ENCODE results near the gene ZNF534.

Gene ZNF534

GRCh38 chr19:52428937-52429336 lies at the start of gene ZNF534:
Gene ZNF534 (plus strand): TSS chr19:52429148. CDS start chr19:52431475, 2,327 bp downstream.
- H3K27me3 ChIP-seq (ENCODE audit: control insufficient read depth, insufficient read depth, low read length): no peaks in the 10 kb centered on the region
- no peak within 1 kb of the TSS for H3K27ac ChIP-seq
- no peaks in the 10 kb centered on the region for H3K79me2 ChIP-seq
- H3K4me2 ChIP-seq (ENCODE audit: low read length): no peak within 1 kb of the TSS
- H2AFZ ChIP-seq: no peak within 1 kb of the TSS
- no peak within 1 kb of the TSS for H3K9ac ChIP-seq
- H3K9me3 ChIP-seq (ENCODE audit: control insufficient read depth, low read length): no peaks in the 10 kb centered on the region
- H3K4me1 ChIP-seq: no peaks in the 10 kb centered on the region
- no peaks in the 10 kb centered on the region for H3K36me3 ChIP-seq (ENCODE audit: control insufficient read depth, insufficient read depth, low read length)
- no peak for TF ChIP-seq CTCF (IDR thresholded peaks at IDR 0.05)
- H3K4me3 ChIP-seq (ENCODE audit: low read depth, low read length): no peak within 1 kb of the TSS

- no peak overlapping the region for H3K9ac ChIP-seq
- TF ChIP-seq CTCF (IDR thresholded peaks at IDR 0.05): no peak
- no peaks in the 10 kb centered on the region for H3K79me2 ChIP-seq
- H3K27ac ChIP-seq: no peak overlapping the region
- no peak overlapping the region for H2AFZ ChIP-seq
- H3K4me2 ChIP-seq (ENCODE audit: low read length): no peak overlapping the region
- no peaks in the 10 kb centered on the region for H3K4me1 ChIP-seq
- H3K4me3 ChIP-seq (ENCODE audit: low read depth, low read length): no peak overlapping the region
- no peaks in the 10 kb centered on the region for H3K27me3 ChIP-seq (ENCODE audit: control insufficient read depth, insufficient read depth, low read length)
- H3K9me3 ChIP-seq (ENCODE audit: control insufficient read depth, low read length): no peaks in the 10 kb centered on the region
- H3K36me3 ChIP-seq (ENCODE audit: control insufficient read depth, insufficient read depth, low read length): no peaks in the 10 kb centered on the region
Measured at GRCh38 chr19:52391135-52391534, 37.8 kb upstream of the ZNF534 start.

GRCh38 chr19:52397310-52398080 lies 31.5 kb upstream of the ZNF534 start, which contains the start of gene ZNF528:
Gene ZNF528 (plus strand): TSS chr19:52397849. CDS start chr19:52402014, 4,165 bp downstream.
- H3K27me3 ChIP-seq (ENCODE audit: control insufficient read depth, insufficient read depth, low read length): no peaks in the 10 kb centered on the region
- peak within 1 kb of the TSS; percentile 56 for H3K9ac ChIP-seq
- peak within 1 kb of the TSS; percentile 74 for H3K27ac ChIP-seq
- peak within 1 kb of the TSS; percentile 97 for H2AFZ ChIP-seq
- TF ChIP-seq CTCF (IDR thresholded peaks at IDR 0.05): no peak
- peaks cover 3% of the 10 kb centered on the region for H3K4me1 ChIP-seq
- no peaks in the 10 kb centered on the region for H3K36me3 ChIP-seq (ENCODE audit: control insufficient read depth, insufficient read depth, low read length)
- no peaks in the 10 kb centered on the region for H3K9me3 ChIP-seq (ENCODE audit: control insufficient read depth, low read length)
- H3K4me2 ChIP-seq (ENCODE audit: low read length): peak within 1 kb of the TSS; percentile 84
- H3K79me2 ChIP-seq: peaks cover 3% of the 10 kb centered on the region
- peak within 1 kb of the TSS; percentile 63 for H3K4me3 ChIP-seq (ENCODE audit: low read depth, low read length)

- Histone ChIP-seq H3K36me3 (ENCODE audit: control insufficient read depth, insufficient read depth, low read length) (no peaks in the 10 kb centered on the region), H3K27me3 (ENCODE audit: control insufficient read depth, insufficient read depth, low read length) (no peaks in the 10 kb centered on the region), H3K79me2 (peaks cover 3% of the 10 kb centered on the region), H3K27ac (peak overlapping the region; percentile 74), H2AFZ (peak overlapping the region; percentile 97), H3K4me1 (peaks cover 3% of the 10 kb centered on the region), H3K9me3 (ENCODE audit: control insufficient read depth, low read length) (no peaks in the 10 kb centered on the region), H3K4me2 (ENCODE audit: low read length) (peak overlapping the region; percentile 84), H3K4me3 (ENCODE audit: low read depth, low read length) (peak overlapping the region; percentile 63), H3K9ac (peak overlapping the region; percentile 56)
- TF ChIP-seq CTCF (IDR thresholded peaks at IDR 0.05): no peak
Measured at GRCh38 chr19:52398081-52398441, 30.9 kb upstream of the ZNF534 start.

GRCh38 chr19:52410276-52410675 lies 18.7 kb upstream of the ZNF534 start:
- Histone ChIP-seq H2AFZ (no peak overlapping the region), H3K36me3 (ENCODE audit: control insufficient read depth, insufficient read depth, low read length) (peaks cover 5% of the 10 kb centered on the region), H3K79me2 (no peaks in the 10 kb centered on the region), H3K9ac (no peak overlapping the region), H3K4me1 (no peaks in the 10 kb centered on the region), H3K27ac (no peak overlapping the region), H3K4me3 (ENCODE audit: low read depth, low read length) (no peak overlapping the region), H3K27me3 (ENCODE audit: control insufficient read depth, insufficient read depth, low read length) (no peaks in the 10 kb centered on the region), H3K9me3 (ENCODE audit: control insufficient read depth, low read length) (peaks cover 8% of the 10 kb centered on the region), H3K4me2 (ENCODE audit: low read length) (no peak overlapping the region)
- TF ChIP-seq CTCF (IDR thresholded peaks at IDR 0.05): no peak
